Activated CD4-positive, alpha-beta T cell treated with anti-CD3 and anti-CD28 coated beads, Interleukin-2, amount 10 ng/mL, durations not matched to agents 24 days and 14 days (primary cell): ENCODE results near the gene FSIP1. TPM values are rescaled to one million over a fixed set of nuclear protein-coding genes. Genes with fewer than 3 reads are reported as not detected.

ENCODE experiments used
- DNase-seq: peaks from one replicate; pipeline ENCODE4 v3.0.0; 2022
- H3K27ac Mint-ChIP-seq: one replicate; pipeline ENCODE4 v1.8.0; 2022; ENCODE audit warnings: mild to moderate bottlenecking, mixed read lengths
- H3K27me3 Mint-ChIP-seq: one replicate; pipeline ENCODE4 v1.8.0; 2022; ENCODE audit warnings: mixed read lengths
- H3K36me3 Mint-ChIP-seq: one replicate; pipeline ENCODE4 v1.8.0; 2022; ENCODE audit warnings: low read depth, mild to moderate bottlenecking, mixed read lengths
- H3K4me1 Mint-ChIP-seq: one replicate; pipeline ENCODE4 v1.8.0; 2021; ENCODE audit warnings: mixed read lengths
- H3K4me3 Mint-ChIP-seq: one replicate; pipeline ENCODE4 v1.8.0; 2022; ENCODE audit warnings: mild to moderate bottlenecking, moderate library complexity, mixed read lengths
- H3K9me3 Mint-ChIP-seq: one replicate; pipeline ENCODE4 v1.8.0; 2021; ENCODE audit warnings: mixed read lengths
- intact Hi-C: fragments of 100-400 bp; cut with micrococcal nuclease; formaldehyde crosslinking; loops from one replicate; pipeline ENCODE4 v1.15.1; 2023
- total RNA-seq: library from RNA; stranded (reverse); gene quantifications from 2 replicates; pipeline ENCODE4 v1.2.3, GENCODE V29; 2022

Gene FSIP1
- total RNA-seq, 1 donor from 2014 or later, result 0.37 TPM

GRCh38 chr15:39610665-39611064 is 172.0 kb downstream of the FSIP1 start:
- intact Hi-C loops, result no loop called here
- no peak overlapping the region for H3K4me3 Mint-ChIP-seq
- H3K36me3 Mint-ChIP-seq, result peaks cover 15% of the 10 kb centered on the region
- H3K9me3 Mint-ChIP-seq, result peaks cover 37% of the 10 kb centered on the region
- DNase-seq, result no peak
- no peak overlapping the region for H3K27ac Mint-ChIP-seq
- H3K4me1 Mint-ChIP-seq, result peaks cover 7% of the 10 kb centered on the region
- H3K27me3 Mint-ChIP-seq, result peaks cover 20% of the 10 kb centered on the region

- intact Hi-C loops, result no loop called here
- no peak for DNase-seq
- no peak overlapping the region for H3K27ac Mint-ChIP-seq
- peaks cover 11% of the 10 kb centered on the region for H3K36me3 Mint-ChIP-seq
- H3K9me3 Mint-ChIP-seq, result peaks cover 32% of the 10 kb centered on the region
- H3K4me1 Mint-ChIP-seq, result peaks cover 8% of the 10 kb centered on the region
- H3K27me3 Mint-ChIP-seq, result peaks cover 16% of the 10 kb centered on the region
- H3K4me3 Mint-ChIP-seq, result no peak overlapping the region
These were observed 173.3 kb downstream of the FSIP1 start for GRCh38 chr15:39609166-39609916.

GRCh38 chr15:39608185-39609139 is 174.2 kb downstream of the FSIP1 start:
- Mint-ChIP-seq H3K4me3 (no peak overlapping the region), H3K4me1 (peaks cover 8% of the 10 kb centered on the region), H3K36me3 (peaks cover 8% of the 10 kb centered on the region), H3K27me3 (peaks cover 16% of the 10 kb centered on the region), H3K27ac (no peak overlapping the region), H3K9me3 (peaks cover 25% of the 10 kb centered on the region)
- intact Hi-C loops, result no loop called here
- DNase-seq, result no peak

GRCh38 chr15:39605146-39605545 is 177.5 kb downstream of the FSIP1 start:
- Mint-ChIP-seq H3K9me3 (peaks cover 9% of the 10 kb centered on the region), H3K27ac (no peak overlapping the region), H3K4me3 (no peak overlapping the region), H3K4me1 (peaks cover 10% of the 10 kb centered on the region), H3K27me3 (peaks cover 15% of the 10 kb centered on the region), H3K36me3 (peaks cover 3% of the 10 kb centered on the region)
- intact Hi-C loops, result no loop called here
- DNase-seq, result no peak

- DNase-seq, result no peak
- Mint-ChIP-seq H3K36me3 (no peaks in the 10 kb centered on the region), H3K27ac (no peak overlapping the region), H3K4me3 (no peak overlapping the region), H3K9me3 (peaks cover 2% of the 10 kb centered on the region), H3K27me3 (peaks cover 19% of the 10 kb centered on the region), H3K4me1 (peaks cover 4% of the 10 kb centered on the region)
- intact Hi-C loops, result no loop called here
These were observed 180.5 kb downstream of the FSIP1 start for GRCh38 chr15:39602143-39602542.

GRCh38 chr15:39599871-39600270 is 182.8 kb downstream of the FSIP1 start:
- Mint-ChIP-seq H3K27me3 (peaks cover 14% of the 10 kb centered on the region), H3K4me1 (peaks cover 3% of the 10 kb centered on the region), H3K27ac (no peak overlapping the region), H3K4me3 (no peak overlapping the region), H3K9me3 (no peaks in the 10 kb centered on the region), H3K36me3 (no peaks in the 10 kb centered on the region)
- intact Hi-C loops, result no loop called here
- DNase-seq, result no peak

GRCh38 chr15:39598958-39599845 is 183.4 kb downstream of the FSIP1 start:
- DNase-seq, result no peak
- no peak overlapping the region for H3K27ac Mint-ChIP-seq
- H3K9me3 Mint-ChIP-seq, result no peaks in the 10 kb centered on the region
- intact Hi-C loops, result no loop called here
- no peak overlapping the region for H3K4me3 Mint-ChIP-seq
- H3K36me3 Mint-ChIP-seq, result no peaks in the 10 kb centered on the region
- peaks cover 3% of the 10 kb centered on the region for H3K4me1 Mint-ChIP-seq
- peaks cover 14% of the 10 kb centered on the region for H3K27me3 Mint-ChIP-seq

GRCh38 chr15:39598186-39598850 is 184.3 kb downstream of the FSIP1 start:
- H3K4me3 Mint-ChIP-seq, result no peak overlapping the region
- H3K27ac Mint-ChIP-seq, result no peak overlapping the region
- no peaks in the 10 kb centered on the region for H3K9me3 Mint-ChIP-seq
- peaks cover 9% of the 10 kb centered on the region for H3K4me1 Mint-ChIP-seq
- H3K36me3 Mint-ChIP-seq, result peaks cover 3% of the 10 kb centered on the region
- peaks cover 14% of the 10 kb centered on the region for H3K27me3 Mint-ChIP-seq
- intact Hi-C loops, result no loop called here
- no peak for DNase-seq

- H3K9me3 Mint-ChIP-seq, result no peaks in the 10 kb centered on the region
- no peak overlapping the region for H3K27ac Mint-ChIP-seq
- peaks cover 6% of the 10 kb centered on the region for H3K36me3 Mint-ChIP-seq
- H3K4me1 Mint-ChIP-seq, result peaks cover 9% of the 10 kb centered on the region
- peaks cover 16% of the 10 kb centered on the region for H3K27me3 Mint-ChIP-seq
- DNase-seq, result no peak
- intact Hi-C loops, result no loop called here
- no peak overlapping the region for H3K4me3 Mint-ChIP-seq
These were observed 184.9 kb downstream of the FSIP1 start for GRCh38 chr15:39597751-39598185.

GRCh38 chr15:39597336-39597735 is 185.3 kb downstream of the FSIP1 start:
- H3K27me3 Mint-ChIP-seq, result peaks cover 16% of the 10 kb centered on the region
- no peaks in the 10 kb centered on the region for H3K9me3 Mint-ChIP-seq
- H3K36me3 Mint-ChIP-seq, result peaks cover 6% of the 10 kb centered on the region
- H3K27ac Mint-ChIP-seq, result no peak overlapping the region
- H3K4me1 Mint-ChIP-seq, result peaks cover 9% of the 10 kb centered on the region
- no peak overlapping the region for H3K4me3 Mint-ChIP-seq
- DNase-seq, result no peak
- intact Hi-C loops, result no loop called here

- no peak overlapping the region for H3K27ac Mint-ChIP-seq
- no peak for DNase-seq
- H3K36me3 Mint-ChIP-seq, result peaks cover 6% of the 10 kb centered on the region
- no peak overlapping the region for H3K4me3 Mint-ChIP-seq
- no peaks in the 10 kb centered on the region for H3K9me3 Mint-ChIP-seq
- peaks cover 7% of the 10 kb centered on the region for H3K4me1 Mint-ChIP-seq
- H3K27me3 Mint-ChIP-seq, result peaks cover 12% of the 10 kb centered on the region
- intact Hi-C loops, result no loop called here
These were observed 186.1 kb downstream of the FSIP1 start for GRCh38 chr15:39596358-39597051.

GRCh38 chr15:39595338-39596221 is 187.1 kb downstream of the FSIP1 start:
- Mint-ChIP-seq H3K27ac (no peak overlapping the region), H3K36me3 (peaks cover 8% of the 10 kb centered on the region), H3K27me3 (peaks cover 12% of the 10 kb centered on the region), H3K9me3 (no peaks in the 10 kb centered on the region), H3K4me1 (peaks cover 7% of the 10 kb centered on the region), H3K4me3 (no peak overlapping the region)
- intact Hi-C loops, result no loop called here
- DNase-seq, result no peak
